IPS-18a (cell line): ENCODE measurements around the gene IL1A.

Source experiments
- H3K27ac ChIP-seq: one replicate; pipeline ENCODE4 v1.5.1; 2013; ENCODE audit warnings: low read length
- H3K27me3 ChIP-seq: one replicate; pipeline ENCODE4 v1.6.1; 2013; ENCODE audit warnings: mild to moderate bottlenecking, low read length; ENCODE audit not compliant: control insufficient read depth, insufficient read depth
- H3K36me3 ChIP-seq: one replicate; pipeline ENCODE4 v1.6.1; 2013; ENCODE audit warnings: low read depth, low read length; ENCODE audit not compliant: control insufficient read depth
- H3K4me1 ChIP-seq: one replicate; pipeline ENCODE4 v1.6.1; 2013; ENCODE audit warnings: low read depth, low read length; ENCODE audit not compliant: control insufficient read depth
- H3K4me3 ChIP-seq: one replicate; pipeline ENCODE4 v1.5.1; 2013; ENCODE audit warnings: low read length
- H3K9ac ChIP-seq: one replicate; pipeline ENCODE4 v1.6.1; 2013; ENCODE audit warnings: mild to moderate bottlenecking, low read length, moderate library complexity
- H3K9me3 ChIP-seq: one replicate; pipeline ENCODE4 v1.6.1; 2013; ENCODE audit warnings: low read depth, low read length; ENCODE audit not compliant: control insufficient read depth

Gene IL1A

DNA sequence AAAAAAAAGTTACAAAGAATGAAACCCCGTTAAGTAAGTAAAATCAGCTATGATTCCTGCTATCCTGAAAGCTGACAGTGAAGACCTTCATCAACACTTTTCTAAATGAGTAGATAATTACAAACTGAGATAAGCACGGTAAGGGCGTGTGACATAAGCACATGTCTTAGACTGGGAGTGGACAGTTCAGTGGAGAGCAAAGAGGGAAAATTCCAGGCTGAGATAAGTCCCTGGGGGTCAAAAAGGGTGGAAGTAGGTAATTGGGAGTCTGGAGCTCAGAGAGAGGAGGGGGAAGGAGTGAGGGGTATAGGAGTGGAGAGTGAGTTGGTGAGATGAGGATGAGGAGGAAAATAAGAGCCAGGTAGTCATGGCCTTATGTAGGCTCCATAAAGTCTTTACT, 4.4 kb upstream of the IL1A start:
- peaks cover 24% of the 10 kb centered on the region for H3K4me1 ChIP-seq
- H3K9me3 ChIP-seq = no peaks in the 10 kb centered on the region
- H3K27ac ChIP-seq = no peak overlapping the region
- H3K27me3 ChIP-seq = no peaks in the 10 kb centered on the region
- no peaks in the 10 kb centered on the region for H3K36me3 ChIP-seq
- no peak overlapping the region for H3K9ac ChIP-seq
- no peak overlapping the region for H3K4me3 ChIP-seq

DNA sequence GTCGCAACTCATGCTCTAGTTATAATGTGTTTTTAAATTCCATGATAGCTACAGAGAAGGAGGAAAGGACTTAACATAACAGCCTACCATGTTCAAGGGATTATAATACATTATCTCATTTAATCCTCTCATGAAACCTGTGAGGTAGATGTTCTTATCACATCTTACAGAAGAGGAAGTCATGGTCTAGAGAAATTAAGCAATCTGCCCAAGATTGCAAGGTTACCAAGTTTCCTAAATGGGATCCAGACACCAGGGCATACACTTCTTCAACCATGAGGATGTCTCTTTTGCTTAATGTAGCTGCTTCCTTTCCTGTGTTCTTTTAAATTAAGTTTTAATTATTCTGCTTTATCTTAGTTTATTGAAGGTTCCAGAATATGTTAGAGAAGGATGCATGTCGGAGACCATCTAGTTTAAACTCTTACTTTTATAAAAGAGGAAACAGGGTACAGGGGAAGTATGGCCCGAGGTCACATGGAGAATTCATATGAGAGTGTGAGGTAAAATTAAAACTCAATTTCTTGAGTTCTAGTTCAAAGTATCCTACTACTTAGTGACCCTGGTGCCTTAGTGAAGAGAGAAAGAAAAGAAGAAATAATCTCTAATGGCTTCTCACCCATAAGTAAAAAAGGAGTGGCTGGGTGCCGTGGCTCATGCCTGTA, 3.6 kb upstream of the IL1A start:
- no peak overlapping the region for H3K4me3 ChIP-seq
- H3K36me3 ChIP-seq = no peaks in the 10 kb centered on the region
- no peak overlapping the region for H3K27ac ChIP-seq
- no peak overlapping the region for H3K9ac ChIP-seq
- no peaks in the 10 kb centered on the region for H3K9me3 ChIP-seq
- peaks cover 29% of the 10 kb centered on the region for H3K4me1 ChIP-seq
- no peaks in the 10 kb centered on the region for H3K27me3 ChIP-seq

DNA sequence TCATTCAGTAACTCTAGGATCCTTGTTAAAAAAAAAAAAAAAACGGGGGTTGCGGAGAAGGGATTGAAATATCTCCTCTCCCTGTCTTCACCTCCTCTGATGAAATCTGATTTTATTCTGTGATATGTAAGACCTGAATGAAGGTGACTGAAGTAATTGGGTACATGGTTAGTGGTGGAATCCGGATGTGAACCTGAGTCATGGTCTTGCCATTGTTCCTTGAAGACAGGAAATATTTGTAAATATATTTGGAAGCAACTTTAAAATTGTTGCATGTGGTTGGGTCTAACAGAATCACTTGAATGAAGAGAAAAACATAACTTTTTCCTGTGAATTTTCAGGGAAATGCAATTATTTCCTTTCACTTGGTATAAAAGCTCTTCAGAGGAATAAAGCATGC, 3.0 kb upstream of the IL1A start:
- Histone ChIP-seq H3K9me3 (no peaks in the 10 kb centered on the region), H3K36me3 (no peaks in the 10 kb centered on the region), H3K4me1 (peaks cover 29% of the 10 kb centered on the region), H3K27ac (no peak overlapping the region), H3K4me3 (no peak overlapping the region), H3K27me3 (no peaks in the 10 kb centered on the region), H3K9ac (no peak overlapping the region)

DNA sequence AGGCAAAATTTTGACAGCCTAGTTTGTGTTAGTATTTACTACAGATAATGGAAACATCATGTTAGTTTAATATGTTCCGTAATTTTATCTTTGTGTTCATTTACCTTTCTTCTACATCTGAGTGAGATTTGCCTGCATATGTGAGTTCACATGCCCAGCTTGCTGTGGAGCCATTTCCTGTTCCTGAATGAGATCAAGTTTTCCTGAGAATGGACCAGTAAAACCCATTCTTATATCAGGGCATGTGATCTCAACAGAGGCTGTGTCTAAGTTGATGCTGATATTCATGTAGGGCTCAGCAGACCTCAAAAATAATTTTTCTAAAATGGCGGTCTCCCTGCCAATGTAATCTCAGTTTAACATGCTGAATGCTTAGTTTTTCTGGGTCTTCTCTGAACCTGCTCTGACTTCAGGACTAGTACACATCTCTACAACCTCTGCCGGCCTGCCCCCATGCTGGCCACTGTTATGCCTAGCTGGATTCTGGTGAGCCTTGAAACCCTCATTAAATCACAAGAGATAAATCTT, 1.0 kb downstream of the IL1A start:
- Histone ChIP-seq H3K9me3 (no peaks in the 10 kb centered on the region), H3K36me3 (no peaks in the 10 kb centered on the region), H3K27ac (no peak overlapping the region), H3K27me3 (no peaks in the 10 kb centered on the region), H3K9ac (no peak overlapping the region), H3K4me3 (no peak overlapping the region), H3K4me1 (peaks cover 26% of the 10 kb centered on the region)

DNA sequence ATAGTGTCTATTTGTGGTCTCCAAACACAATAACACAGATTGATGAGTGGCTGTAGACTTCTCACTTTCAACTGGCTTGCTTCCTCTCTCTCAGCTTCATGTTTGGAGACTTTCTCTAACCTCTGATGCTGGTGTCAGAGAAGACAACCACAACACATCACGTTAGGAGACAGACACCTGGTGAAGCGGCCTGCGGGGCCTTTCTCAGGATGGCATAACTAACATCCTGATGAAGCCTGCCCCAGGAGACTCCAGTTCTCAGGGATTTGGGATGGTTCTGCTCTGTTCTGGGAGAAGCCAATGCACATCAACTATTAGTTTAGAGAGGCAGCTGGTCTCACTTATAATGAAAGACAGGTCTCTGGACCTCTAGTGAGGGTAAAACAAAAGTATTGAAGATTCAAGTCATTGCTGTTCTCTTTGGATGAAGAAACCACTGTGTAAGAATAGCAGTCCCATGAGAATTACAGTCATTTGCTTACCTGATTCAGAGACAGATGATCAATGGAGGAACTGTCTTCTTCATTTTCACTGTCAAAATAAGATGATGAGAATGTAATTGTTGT, 2.0 kb downstream of the IL1A start:
- Histone ChIP-seq H3K4me3 (no peak overlapping the region), H3K27ac (no peak overlapping the region), H3K36me3 (no peaks in the 10 kb centered on the region), H3K27me3 (no peaks in the 10 kb centered on the region), H3K9ac (no peak overlapping the region), H3K4me1 (peaks cover 26% of the 10 kb centered on the region), H3K9me3 (no peaks in the 10 kb centered on the region)

DNA sequence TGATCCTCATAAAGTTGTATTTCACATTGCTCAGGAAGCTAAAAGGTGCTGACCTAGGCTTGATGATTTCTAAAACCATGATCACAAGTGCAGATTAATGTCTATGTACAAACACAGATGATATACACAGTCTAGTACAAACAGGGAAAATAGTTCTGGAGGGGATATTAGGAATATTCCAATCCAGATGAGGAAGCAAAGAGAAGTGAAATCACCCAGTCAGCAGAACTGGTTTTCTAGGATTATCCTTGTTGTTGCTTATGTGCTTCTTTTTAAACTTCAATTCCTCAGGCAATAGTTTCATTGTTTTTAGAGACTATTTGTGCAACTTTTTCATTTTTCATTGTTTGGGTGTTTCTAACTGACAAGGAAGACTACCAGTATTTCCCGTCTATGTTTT, 4.7 kb downstream of the IL1A start:
- no peak overlapping the region for H3K27ac ChIP-seq
- no peaks in the 10 kb centered on the region for H3K36me3 ChIP-seq
- peaks cover 14% of the 10 kb centered on the region for H3K4me1 ChIP-seq
- no peak overlapping the region for H3K4me3 ChIP-seq
- H3K9ac ChIP-seq = no peak overlapping the region
- H3K27me3 ChIP-seq = no peaks in the 10 kb centered on the region
- H3K9me3 ChIP-seq = no peaks in the 10 kb centered on the region

DNA sequence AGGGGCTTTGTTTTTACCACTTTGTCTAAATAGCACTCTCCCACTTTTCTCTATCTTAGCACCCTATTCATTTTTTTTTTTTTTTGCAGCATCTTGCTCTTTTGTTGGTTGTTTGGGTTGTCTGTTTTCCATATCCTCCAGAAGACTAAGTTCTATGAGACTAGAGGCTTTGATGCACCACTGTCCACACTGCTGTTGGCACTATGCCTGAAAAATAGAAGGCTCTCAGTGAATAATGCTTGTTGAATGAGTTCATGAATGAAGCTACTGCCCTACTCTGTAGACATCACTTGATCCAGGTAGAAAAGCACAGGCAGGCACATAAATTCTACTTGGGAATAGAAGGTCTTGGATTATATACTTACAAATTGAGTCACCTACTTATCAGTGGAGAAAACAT, 7.3 kb downstream of the IL1A start:
- Histone ChIP-seq H3K9ac (no peak overlapping the region), H3K36me3 (no peaks in the 10 kb centered on the region), H3K9me3 (no peaks in the 10 kb centered on the region), H3K4me1 (no peaks in the 10 kb centered on the region), H3K27ac (no peak overlapping the region), H3K27me3 (no peaks in the 10 kb centered on the region), H3K4me3 (no peak overlapping the region)

DNA sequence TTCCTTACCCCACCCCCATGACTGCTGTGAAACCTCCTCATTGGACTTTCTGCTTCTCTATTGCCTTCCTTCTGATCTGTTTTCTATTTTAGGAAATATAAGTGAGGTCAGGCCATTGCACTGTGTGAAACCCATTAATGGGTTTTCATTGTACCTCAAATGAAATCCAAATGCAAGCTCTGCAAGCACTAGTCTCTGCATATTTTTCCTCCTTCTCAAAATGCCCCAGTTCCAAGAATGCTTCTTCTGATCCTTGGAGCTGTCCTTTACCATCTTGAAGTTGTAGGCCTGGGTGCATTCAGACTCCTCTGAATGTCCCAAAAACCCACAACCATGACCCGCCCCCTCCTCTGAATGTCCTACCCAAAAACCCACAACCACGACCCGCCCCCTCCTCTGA, 8.2 kb downstream of the IL1A start:
- H3K4me1 ChIP-seq = no peaks in the 10 kb centered on the region
- H3K4me3 ChIP-seq = no peak overlapping the region
- H3K27ac ChIP-seq = no peak overlapping the region
- no peak overlapping the region for H3K9ac ChIP-seq
- H3K27me3 ChIP-seq = no peaks in the 10 kb centered on the region
- H3K9me3 ChIP-seq = no peaks in the 10 kb centered on the region
- H3K36me3 ChIP-seq = no peaks in the 10 kb centered on the region

DNA sequence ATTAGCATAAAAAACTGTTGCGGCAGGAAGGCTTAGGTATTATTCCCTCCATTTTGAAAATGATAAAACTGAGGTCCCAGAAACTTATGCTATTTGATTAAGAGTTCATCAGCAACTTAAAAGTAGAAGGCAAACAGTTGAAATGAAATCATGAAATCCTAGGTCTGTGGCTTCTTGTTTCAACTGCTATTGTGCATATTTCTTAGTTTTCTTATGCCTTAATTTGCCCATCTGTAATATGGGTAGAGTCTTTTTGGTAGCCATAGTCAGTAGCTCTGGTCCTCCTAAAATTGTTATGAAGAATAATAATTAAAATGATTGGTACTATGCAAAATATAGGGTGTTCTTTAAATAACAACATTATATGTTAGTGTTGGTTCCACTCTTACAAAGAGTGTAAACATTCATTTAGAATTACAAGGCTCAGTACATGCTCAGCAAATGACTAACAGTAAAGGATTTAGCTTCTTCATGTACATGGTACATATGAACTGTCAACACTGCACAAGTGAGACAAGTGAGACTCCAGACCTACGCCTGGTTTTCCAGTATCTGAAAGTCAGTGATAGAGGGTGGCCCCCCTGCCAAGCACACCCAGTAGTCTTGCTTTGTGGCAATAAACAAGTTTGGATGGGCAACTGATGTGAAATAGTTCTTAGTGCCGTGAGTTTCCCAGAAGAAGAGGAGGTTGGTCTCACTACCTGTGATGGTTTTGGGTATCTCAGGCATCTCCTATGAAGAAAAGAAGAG, 9.6 kb downstream of the IL1A start:
- Histone ChIP-seq H3K9ac (no peak overlapping the region), H3K9me3 (no peaks in the 10 kb centered on the region), H3K36me3 (no peaks in the 10 kb centered on the region), H3K27ac (no peak overlapping the region), H3K27me3 (no peaks in the 10 kb centered on the region), H3K4me1 (no peaks in the 10 kb centered on the region), H3K4me3 (no peak overlapping the region)

DNA sequence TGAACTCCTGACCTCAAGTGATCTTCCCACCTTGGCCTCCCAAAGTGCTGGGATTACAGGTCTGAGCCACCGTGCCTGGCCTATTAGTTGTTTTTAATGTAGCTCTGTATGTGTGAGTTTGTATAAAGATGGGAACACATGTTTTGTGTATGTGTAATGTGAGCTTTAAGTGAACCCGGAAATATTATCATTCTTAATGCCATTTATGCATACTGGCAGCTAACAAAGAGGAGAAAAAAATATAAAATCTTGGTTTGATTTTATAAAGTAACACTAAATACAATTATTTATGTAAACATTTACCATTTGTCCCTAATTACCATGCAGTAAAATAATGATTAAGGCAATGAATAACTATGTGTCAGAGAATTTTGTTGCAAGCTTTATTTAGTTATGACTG, 10.7 kb downstream of the IL1A start:
- Histone ChIP-seq H3K27ac (no peak overlapping the region), H3K27me3 (no peaks in the 10 kb centered on the region), H3K4me3 (no peak overlapping the region), H3K4me1 (no peaks in the 10 kb centered on the region), H3K9me3 (no peaks in the 10 kb centered on the region), H3K36me3 (no peaks in the 10 kb centered on the region), H3K9ac (no peak overlapping the region)

DNA sequence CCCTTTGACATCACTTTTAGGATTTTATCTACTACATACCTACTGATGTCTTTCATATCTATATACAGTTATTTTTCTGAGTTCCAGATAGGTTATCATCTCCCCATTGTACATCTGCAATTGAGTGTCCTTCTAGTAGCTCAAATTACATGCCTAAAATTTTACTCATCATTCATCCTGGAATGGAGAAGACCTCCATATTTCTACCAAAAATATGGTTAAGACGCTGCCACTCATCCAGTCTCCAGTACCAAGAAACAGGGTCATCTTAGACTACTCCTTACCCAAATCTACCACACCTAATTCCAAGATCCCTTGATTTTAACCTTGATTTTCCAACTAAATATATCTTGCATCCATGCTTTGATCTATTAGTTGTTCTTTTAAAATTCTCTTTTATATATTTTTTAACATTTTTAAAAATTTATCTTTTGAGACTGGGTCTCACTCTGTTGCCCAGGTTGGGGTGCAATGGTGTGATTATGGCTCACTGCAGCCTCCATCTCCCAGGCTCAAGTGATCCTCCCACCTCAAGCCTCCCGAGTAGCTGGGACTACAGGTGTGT, 11.3 kb downstream of the IL1A start:
- Histone ChIP-seq H3K27me3 (no peaks in the 10 kb centered on the region), H3K27ac (no peak overlapping the region), H3K36me3 (no peaks in the 10 kb centered on the region), H3K4me3 (no peak overlapping the region), H3K9ac (no peak overlapping the region), H3K9me3 (no peaks in the 10 kb centered on the region), H3K4me1 (no peaks in the 10 kb centered on the region)
